ENCODE data around the gene FUCA1. TPM values are rescaled to one million over a fixed set of nuclear protein-coding genes. Genes with fewer than 3 reads are reported as not detected.
A peak's percentile ranks its signal among the peaks of the same experiment; 100 is the strongest.
"Not testable (repeated sequence)": the region's sequence is repeated elsewhere in the genome, so short reads cannot be mapped to it uniquely, and the experiment has no call there.

FUCA1 gene
- polyA plus RNA-seq, 3 donors from 2014 or later = 24.3 to 27.7 (median 26.1) TPM

GRCh38 chr1:23848673-23849616, 19.1 kb downstream of the FUCA1 start:
- Mint-ChIP-seq H3K4me1 (no peaks in the 10 kb centered on the region), H3K27me3 (ENCODE audit: low read depth in 3 of 3) (peaks cover 0 to 2% (median 0%) of the 10 kb centered on the region in 3 donors), H3K9me3 (no peaks in the 10 kb centered on the region), H3K36me3 (peaks cover 24 to 35% (median 34%) of the 10 kb centered on the region in 3 donors), H3K27ac (no peak overlapping the region), H3K4me3 (no peak overlapping the region)
- no peak for DNase-seq

DNA sequence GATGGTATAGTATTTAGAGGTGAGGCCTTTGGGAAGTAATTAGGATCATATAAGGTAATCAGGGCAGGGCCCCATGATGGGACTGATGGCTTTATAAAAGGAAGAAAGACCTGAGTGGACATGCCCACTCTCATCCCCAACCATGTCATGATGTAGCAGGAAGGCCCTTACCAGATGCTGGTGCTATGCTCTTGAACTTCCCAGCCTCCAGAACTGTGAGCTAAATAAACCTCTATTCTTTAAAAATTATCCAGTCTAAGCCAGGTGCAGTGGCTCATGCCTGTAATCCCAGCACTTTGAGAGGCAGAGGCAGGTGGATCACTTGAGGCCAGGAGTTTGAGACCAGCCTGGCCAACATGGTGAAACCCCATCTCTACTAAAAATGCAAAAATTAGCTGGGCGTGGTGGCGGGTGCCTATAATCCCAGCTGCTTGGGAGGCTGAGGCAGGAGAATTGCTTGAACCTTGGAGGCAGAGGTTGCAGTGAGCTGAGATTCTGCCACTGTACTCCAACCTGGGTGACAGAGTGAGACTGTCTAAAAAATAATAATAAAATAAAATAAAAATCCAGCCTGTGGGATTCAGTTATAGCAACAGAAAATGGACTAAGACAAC, 20.5 kb downstream of the FUCA1 start:
- not testable (repeated sequence) for H3K9me3 Mint-ChIP-seq; H3K4me3 Mint-ChIP-seq; H3K27me3 Mint-ChIP-seq (ENCODE audit: low read depth in 3 of 3); H3K27ac Mint-ChIP-seq; DNase-seq; H3K4me1 Mint-ChIP-seq
- peaks cover 24 to 37% (median 34%) of the 10 kb centered on the region in 3 donors for H3K36me3 Mint-ChIP-seq

DNA sequence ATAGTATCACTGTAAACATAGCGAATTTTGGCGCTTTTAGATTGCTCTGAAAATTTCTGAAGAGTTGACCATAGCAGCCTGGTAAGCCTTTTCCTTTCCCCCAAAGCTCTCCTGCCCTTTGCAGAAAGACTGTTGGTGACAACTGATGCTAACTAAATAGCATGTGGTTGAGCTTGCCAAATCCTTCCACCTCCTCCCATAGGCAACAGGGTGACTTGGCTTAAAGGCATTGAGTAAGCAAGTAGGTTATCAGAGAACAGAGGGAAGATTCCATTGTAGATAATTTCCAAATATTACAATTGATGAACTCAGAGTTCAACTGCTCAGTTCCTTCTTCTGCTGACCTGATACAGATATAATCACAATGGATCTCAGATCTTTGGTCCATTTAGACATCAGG, 22.9 kb downstream of the FUCA1 start:
- Mint-ChIP-seq H3K4me1 (no peaks in the 10 kb centered on the region), H3K27me3 (ENCODE audit: low read depth in 3 of 3) (peaks cover 0 to 2% (median 0%) of the 10 kb centered on the region in 3 donors), H3K27ac (no peak overlapping the region), H3K4me3 (no peak overlapping the region), H3K9me3 (no peaks in the 10 kb centered on the region), H3K36me3 (peaks cover 24 to 33% (median 30%) of the 10 kb centered on the region in 3 donors)
- DNase-seq = no peak

DNA sequence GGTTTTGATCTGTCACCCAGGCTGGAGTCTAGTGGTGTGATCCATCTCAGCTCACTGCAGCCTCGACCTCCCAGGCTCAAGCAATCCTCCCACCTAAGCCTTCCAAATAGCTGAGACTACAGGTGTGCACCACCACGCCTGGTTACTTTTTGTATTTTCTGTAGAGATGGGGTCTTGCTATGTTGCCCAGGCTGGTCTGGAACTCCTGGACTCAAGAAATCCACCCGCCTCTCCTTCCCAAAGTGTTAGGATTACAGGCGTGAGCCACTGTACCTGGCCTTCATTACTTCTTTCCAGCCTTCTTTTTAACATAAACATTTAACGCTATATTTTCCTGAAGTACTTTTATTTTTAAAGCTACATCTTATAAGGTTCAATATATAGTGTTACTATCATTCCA, 24.4 kb downstream of the FUCA1 start:
- Mint-ChIP-seq H3K36me3 (peaks cover 24 to 31% (median 26%) of the 10 kb centered on the region in 3 donors), H3K9me3 (no peaks in the 10 kb centered on the region), H3K27ac (no peak overlapping the region), H3K4me1 (peaks cover under 1 to 1% of the 10 kb centered on the region in 2 donors), H3K27me3 (ENCODE audit: low read depth in 3 of 3) (peaks cover 0 to 2% (median 0%) of the 10 kb centered on the region in 3 donors), H3K4me3 (no peak overlapping the region)
- no peak for DNase-seq

- peak; percentile 65 to 77 (median 65) for DNase-seq
- peak overlapping the region; percentile 71 to 82 (median 79) for H3K4me3 Mint-ChIP-seq
- H3K27me3 Mint-ChIP-seq (ENCODE audit: low read depth in 3 of 3) = peaks cover 0 to 3% (median 0%) of the 10 kb centered on the region in 3 donors
- H3K4me1 Mint-ChIP-seq = peaks cover 11 to 14% of the 10 kb centered on the region in 2 donors
- peak overlapping the region in 2 of 6 donors; percentile 37 to 66 for H3K27ac Mint-ChIP-seq
- H3K9me3 Mint-ChIP-seq = no peaks in the 10 kb centered on the region
- H3K36me3 Mint-ChIP-seq = no peaks in the 10 kb centered on the region
Measured at GRCh38 chr1:23838401-23838866, 29.7 kb downstream of the FUCA1 start.

DNA sequence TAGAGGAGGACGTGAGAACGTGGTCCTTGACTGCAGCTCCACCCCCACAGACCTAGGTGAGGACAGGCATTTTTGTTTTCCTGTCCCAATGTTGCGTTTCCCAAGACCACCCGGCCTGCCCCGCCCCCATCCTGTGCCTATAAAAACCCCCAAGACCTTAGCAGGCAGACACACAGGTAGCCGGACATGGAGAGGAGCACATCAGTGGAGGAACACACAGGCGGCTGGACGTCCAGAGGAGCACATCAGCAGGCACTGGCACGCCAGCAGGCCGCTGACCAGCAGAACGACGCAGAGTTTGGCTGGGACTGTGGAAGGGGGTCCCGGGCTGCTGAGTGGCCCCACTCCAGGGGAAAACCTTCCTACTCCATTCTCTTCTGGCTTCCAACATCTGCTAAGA, 30.2 kb downstream of the FUCA1 start:
- Mint-ChIP-seq H3K36me3 (no peaks in the 10 kb centered on the region), H3K27me3 (ENCODE audit: low read depth in 3 of 3) (peaks cover 0 to 3% (median 0%) of the 10 kb centered on the region in 3 donors), H3K27ac (peak overlapping the region in 1 of 6 donors; percentile 66), H3K4me1 (peaks cover 11 to 14% of the 10 kb centered on the region in 2 donors), H3K9me3 (no peaks in the 10 kb centered on the region), H3K4me3 (peak overlapping the region; percentile 71 to 82 (median 79))
- no peak for DNase-seq

DNA sequence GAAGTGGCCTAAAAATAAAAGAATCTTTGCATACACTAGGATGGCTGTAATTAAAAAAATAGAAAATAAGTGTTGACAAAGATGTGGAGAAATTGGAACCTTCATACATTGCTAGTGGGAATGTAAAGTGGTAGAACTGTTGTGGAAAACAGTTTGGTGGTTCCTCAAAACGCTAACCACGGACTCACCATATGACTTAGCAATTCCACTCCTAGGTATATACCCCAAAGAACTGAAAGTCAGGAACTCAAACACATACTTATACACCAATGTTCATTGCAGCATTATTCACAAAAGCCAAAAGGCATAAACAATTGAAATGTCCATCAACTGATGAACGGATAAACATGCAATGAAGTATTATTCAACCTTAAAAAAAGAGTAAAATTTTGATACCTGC, 32.1 kb downstream of the FUCA1 start:
- DNase-seq = no peak
- H3K9me3 Mint-ChIP-seq = no peaks in the 10 kb centered on the region
- no peak overlapping the region for H3K27ac Mint-ChIP-seq
- no peaks in the 10 kb centered on the region for H3K36me3 Mint-ChIP-seq
- no peak overlapping the region for H3K4me3 Mint-ChIP-seq
- H3K4me1 Mint-ChIP-seq = peaks cover 11 to 14% of the 10 kb centered on the region in 2 donors
- peaks cover 0 to 3% (median 0%) of the 10 kb centered on the region in 3 donors for H3K27me3 Mint-ChIP-seq (ENCODE audit: low read depth in 3 of 3)

GRCh38 chr1:23834156-23834555, 33.9 kb downstream of the FUCA1 start:
- H3K9me3 Mint-ChIP-seq; H3K27ac Mint-ChIP-seq; H3K4me3 Mint-ChIP-seq; DNase-seq; H3K36me3 Mint-ChIP-seq; H3K27me3 Mint-ChIP-seq (ENCODE audit: low read depth in 3 of 3): not testable (repeated sequence)
- peaks cover 11 to 14% of the 10 kb centered on the region in 2 donors for H3K4me1 Mint-ChIP-seq

DNA sequence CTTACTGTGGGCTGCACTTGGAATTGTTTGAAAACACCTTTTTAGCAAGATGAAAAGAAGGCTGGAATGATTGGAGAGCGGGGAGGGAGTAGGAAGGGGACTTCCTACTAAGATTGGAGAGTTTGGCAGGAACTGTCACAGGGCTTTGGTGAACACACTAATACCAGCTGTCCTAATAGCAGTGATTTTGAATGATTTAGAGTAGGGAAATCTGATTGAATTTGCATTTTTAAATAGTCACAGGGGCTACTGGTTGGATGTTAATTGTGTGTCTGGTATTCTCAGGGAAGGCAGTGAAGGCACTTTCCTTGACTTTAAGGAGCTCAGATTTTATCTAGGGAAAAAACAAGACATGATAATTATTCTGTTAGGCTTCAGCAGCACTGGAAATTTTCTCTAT, 40.4 kb downstream of the FUCA1 start:
- Mint-ChIP-seq H3K4me1 (peaks cover 19 to 29% of the 10 kb centered on the region in 2 donors), H3K27me3 (ENCODE audit: low read depth in 3 of 3) (peaks cover 4 to 11% (median 6%) of the 10 kb centered on the region in 3 donors), H3K27ac (peak overlapping the region in 1 of 6 donors; percentile 2), H3K4me3 (peak overlapping the region in 1 of 5 donors; percentile 22), H3K9me3 (no peaks in the 10 kb centered on the region), H3K36me3 (no peaks in the 10 kb centered on the region)
- no peak for DNase-seq

DNA sequence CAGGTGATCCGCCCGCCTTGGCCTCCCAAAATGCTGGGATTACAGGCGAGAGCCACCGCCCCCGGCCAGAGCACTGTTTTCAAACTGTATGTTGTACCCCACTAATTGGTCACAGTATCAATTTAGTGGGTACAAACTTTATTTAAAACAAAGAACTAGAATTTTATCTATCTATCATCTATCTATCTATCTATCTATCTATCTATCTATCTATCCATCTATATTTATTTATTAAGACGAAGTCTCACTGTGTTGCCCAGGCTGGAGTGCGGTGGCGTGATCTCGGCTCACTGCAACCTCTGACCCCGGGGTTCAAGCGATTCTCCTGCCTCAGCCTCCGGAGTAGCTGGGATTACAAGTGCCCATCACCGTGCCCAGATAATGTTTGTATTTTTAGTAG, 41.5 kb downstream of the FUCA1 start:
- peaks cover 19 to 29% of the 10 kb centered on the region in 2 donors for H3K4me1 Mint-ChIP-seq
- H3K27ac Mint-ChIP-seq, DNase-seq, H3K9me3 Mint-ChIP-seq, H3K36me3 Mint-ChIP-seq: not testable (repeated sequence)
- peak overlapping the region; percentile 49 to 96 (median 60) for H3K4me3 Mint-ChIP-seq
- H3K27me3 Mint-ChIP-seq (ENCODE audit: low read depth in 3 of 3) = peaks cover 4 to 11% (median 6%) of the 10 kb centered on the region in 3 donors

DNA sequence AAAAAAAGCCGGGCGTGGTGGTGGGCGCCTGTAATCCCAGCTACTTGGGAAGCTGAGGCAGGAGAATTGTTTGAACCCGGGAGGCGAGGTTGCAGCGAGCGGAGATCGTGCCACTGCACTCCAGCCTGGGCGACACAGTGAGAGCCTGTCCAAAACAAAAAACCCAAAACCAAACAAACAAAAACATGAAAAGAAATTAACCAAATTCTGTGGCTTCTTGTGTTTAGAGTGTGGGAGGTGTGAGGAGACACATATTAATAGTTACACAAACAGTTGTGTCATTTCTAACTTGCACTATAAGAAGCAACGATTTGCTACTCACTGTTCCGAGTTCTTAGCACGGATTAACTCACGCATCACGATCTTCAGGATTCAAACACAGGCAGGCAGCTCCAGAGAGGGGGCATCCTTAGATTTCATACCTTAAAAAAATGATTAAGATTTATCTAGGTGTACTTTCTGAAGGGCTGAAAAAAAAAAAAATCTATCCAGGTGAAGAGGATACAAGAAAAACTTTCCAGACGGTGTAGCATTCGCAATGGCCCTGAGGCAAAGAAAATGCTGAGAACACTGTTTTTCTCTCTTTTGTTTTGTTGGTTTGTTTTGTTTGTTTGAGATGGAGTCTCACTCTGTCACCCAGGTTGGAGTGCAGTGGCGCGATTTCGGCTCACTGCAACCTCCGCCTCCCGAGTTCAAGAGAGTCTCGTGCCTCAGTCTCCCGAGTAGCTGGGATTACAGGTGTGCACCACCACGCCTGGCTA, 42.1 kb downstream of the FUCA1 start:
- no peaks in the 10 kb centered on the region for H3K9me3 Mint-ChIP-seq
- peak in 1 of 3 donors; percentile 19 for DNase-seq
- H3K27ac Mint-ChIP-seq = peak overlapping the region; percentile 92 to 98 (median 96)
- peak overlapping the region; percentile 94 to 96 (median 95) for H3K4me3 Mint-ChIP-seq
- peaks cover 4 to 11% (median 6%) of the 10 kb centered on the region in 3 donors for H3K27me3 Mint-ChIP-seq (ENCODE audit: low read depth in 3 of 3)
- H3K36me3 Mint-ChIP-seq = no peaks in the 10 kb centered on the region
- H3K4me1 Mint-ChIP-seq = peaks cover 19 to 29% of the 10 kb centered on the region in 2 donors

- no peaks in the 10 kb centered on the region for H3K36me3 Mint-ChIP-seq
Measured at GRCh38 chr1:23825076-23825761, 42.9 kb downstream of the FUCA1 start, which contains the start of gene HMGCL. HMGCL (minus strand) TSS chr1:23825429; CDS start chr1:23825415, 14 bp downstream.

DNA sequence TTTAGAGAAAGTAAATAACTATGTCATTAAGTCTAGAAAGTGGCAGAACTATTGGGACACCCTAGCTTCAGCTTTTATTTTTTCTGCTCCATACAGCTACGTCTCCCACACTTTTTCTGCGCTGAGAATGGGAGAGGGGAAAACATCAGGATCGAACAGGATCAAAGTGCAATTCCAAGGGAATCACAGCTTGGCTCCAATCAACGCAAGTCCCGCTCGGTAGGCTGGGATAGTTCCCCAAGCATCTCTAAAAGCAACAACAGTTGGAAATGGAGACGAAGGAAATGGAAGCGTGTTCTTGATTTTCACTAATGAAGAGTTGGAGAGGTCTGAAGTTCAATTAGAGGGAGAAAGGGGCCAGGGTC, 43.4 kb downstream of the FUCA1 start:
- peaks cover 4 to 11% (median 6%) of the 10 kb centered on the region in 3 donors for H3K27me3 Mint-ChIP-seq (ENCODE audit: low read depth in 3 of 3)
- H3K4me3 Mint-ChIP-seq = peak overlapping the region; percentile 94 to 96 (median 95)
- no peak for DNase-seq
- no peaks in the 10 kb centered on the region for H3K9me3 Mint-ChIP-seq
- peaks cover 19 to 29% of the 10 kb centered on the region in 2 donors for H3K4me1 Mint-ChIP-seq
- H3K36me3 Mint-ChIP-seq = no peaks in the 10 kb centered on the region
- H3K27ac Mint-ChIP-seq = peak overlapping the region; percentile 92 to 98 (median 96)

More at GRCh38 chr1:23825076-23825761, 42.9 kb downstream of the FUCA1 start, which contains the start of gene HMGCL:
- Mint-ChIP-seq H3K27me3 (ENCODE audit: low read depth in 3 of 3) (peaks cover 4 to 11% (median 6%) of the 10 kb centered on the region in 3 donors), H3K4me3 (peak within 1 kb of the TSS; percentile 94 to 96 (median 95)), H3K9me3 (no peaks in the 10 kb centered on the region), H3K4me1 (peaks cover 19 to 29% of the 10 kb centered on the region in 2 donors), H3K27ac (peak within 1 kb of the TSS; percentile 92 to 98 (median 96))
- peak; percentile 80 to 83 (median 82) for DNase-seq
